GM13976 (cell line): ENCODE data around the gene IFNK.

Source experiments
- DNase-seq: peaks from one replicate; pipeline ENCODE4 v3.0.0; 2012; ENCODE audit warnings: low spot score
- CTCF ChIP-seq: IDR thresholded peaks from 2 replicates; pipeline ENCODE4 v1.5.1; 2012; ENCODE audit warnings: borderline replicate concordance, mild to moderate bottlenecking; ENCODE audit not compliant: insufficient read depth; ENCODE audit errors: extremely low read depth, missing control alignments, control extremely low read depth
- in situ Hi-C: fragments of 300-500 bp; cut with MboI; formaldehyde crosslinking; loops from one replicate; pipeline ENCODE4 v1.12.0; 2022; ENCODE audit warnings: low sequenced_read_pairs, mixed read lengths, inconsistent platforms; ENCODE audit not compliant: unreplicated experiment

Gene IFNK

DNA sequence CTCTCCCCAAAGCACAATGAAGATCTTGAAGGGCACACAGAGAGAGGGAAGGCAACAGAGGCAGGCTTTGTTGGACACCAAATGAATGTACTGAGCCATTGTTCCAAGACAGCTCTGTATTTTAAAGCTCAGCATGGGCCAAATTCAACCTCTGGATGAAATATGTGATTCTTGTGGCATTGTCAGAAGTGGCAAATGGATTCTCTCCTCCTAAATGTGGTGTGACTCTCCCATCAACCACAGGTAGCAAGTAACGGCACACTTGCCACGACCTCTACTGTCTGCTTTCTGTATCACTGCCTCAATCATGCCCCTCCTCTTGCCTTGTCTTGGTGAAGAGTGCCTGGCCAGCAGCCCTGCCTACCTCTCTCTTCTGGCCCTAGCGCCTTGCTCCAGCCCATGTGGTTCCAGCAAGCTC lies 11.6 kb downstream of the IFNK start:
- in situ Hi-C loops: no loop called here
- DNase-seq: peak; percentile 26
- TF ChIP-seq CTCF: no peak

GRCh38 chr9:27536168-27536567 lies 12.1 kb downstream of the IFNK start:
- no peak for TF ChIP-seq CTCF
- in situ Hi-C loops: no loop called here
- DNase-seq: no peak

GRCh38 chr9:27537027-27537435 lies 12.9 kb downstream of the IFNK start:
- in situ Hi-C loops: no loop called here
- no peak for TF ChIP-seq CTCF
- no peak for DNase-seq

DNA sequence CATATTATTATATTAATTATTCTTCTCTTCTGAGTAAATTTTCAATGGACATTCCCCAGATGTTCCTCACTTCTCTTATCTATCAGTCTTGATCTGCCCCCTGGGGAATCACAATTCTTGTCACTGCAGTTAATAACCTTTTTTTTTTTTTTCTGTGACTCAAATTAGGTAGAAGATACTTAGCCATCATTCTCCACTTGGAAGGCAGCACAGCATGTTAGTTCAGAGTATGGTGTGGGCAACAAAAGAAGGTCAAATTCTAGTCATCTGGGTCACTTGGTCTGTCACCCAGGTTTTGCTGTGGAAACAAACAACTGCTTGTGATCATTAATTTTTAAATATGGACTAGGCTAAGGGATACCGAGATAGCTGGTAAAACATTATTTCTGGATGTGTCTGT lies 13.7 kb downstream of the IFNK start:
- in situ Hi-C loops: no loop called here
- TF ChIP-seq CTCF: no peak
- no peak for DNase-seq

GRCh38 chr9:27538647-27539046 lies 14.6 kb downstream of the IFNK start:
- in situ Hi-C loops: no loop called here
- DNase-seq: no peak
- TF ChIP-seq CTCF: no peak

DNA sequence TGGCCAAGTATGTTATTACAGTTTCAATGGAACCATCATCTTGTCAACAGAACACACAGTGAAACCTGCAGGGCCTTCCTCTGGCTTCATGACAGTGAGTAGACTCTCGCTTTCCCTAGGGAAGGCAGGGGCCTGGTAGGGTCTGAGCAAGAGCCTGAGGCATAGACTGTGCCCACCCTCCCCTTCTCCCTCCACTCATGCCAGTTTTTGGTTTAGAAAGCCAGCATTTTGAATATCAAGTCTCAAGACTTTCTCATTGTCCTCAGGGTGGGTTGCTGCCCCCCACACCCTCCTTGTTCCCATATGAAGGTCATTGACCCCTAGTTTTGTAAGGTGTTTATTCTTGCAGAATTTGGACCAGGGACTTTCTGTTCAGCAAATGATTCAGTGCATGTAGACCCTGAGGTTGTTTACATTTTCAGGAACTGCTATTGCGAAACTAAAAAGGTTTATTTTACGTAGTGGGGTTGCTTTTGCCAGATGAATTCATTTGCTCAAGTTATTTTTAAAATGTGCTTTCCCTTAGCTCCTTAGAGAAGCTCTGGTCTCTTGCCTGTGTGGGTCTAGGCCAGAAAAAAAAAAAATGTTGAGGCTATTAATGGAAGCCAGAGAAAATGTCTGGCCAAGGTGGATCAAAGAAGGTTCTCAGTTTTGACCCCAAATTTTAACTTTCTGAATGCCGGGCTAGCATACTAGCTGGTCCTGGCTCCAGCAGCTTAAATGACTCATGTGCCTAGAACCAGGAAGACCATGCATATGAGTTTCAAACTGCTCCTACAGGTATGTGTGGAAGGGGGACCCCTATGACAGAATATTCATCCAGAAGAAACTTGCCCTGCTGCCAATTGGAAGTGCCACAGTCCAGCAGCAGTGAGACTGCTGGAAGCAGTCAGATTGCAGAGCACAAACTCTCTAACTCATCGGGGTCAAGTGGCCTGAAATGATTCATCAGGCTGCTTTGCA lies 15.7 kb downstream of the IFNK start:
- no peak for TF ChIP-seq CTCF
- DNase-seq: no peak
- in situ Hi-C loops: no loop called here
